HepG2 (cell line): Measurements from ENCODE around the gene TOP1. TPM values are rescaled to one million over a fixed set of nuclear protein-coding genes. Genes with fewer than 3 reads are reported as not detected.

Experiments used
- ATAC-seq: fragments of 200-7000 bp; cut with Tn5 transposase; 3 replicates; pipeline ENCODE4 v1.9.1; 2020; ENCODE audit warnings: mild to moderate bottlenecking, moderate library complexity
- BruUV-seq: library from RNA; stranded (reverse); fragments of 400-500 nt; replicated peaks from 2 replicates; lab custom pipeline; 2021; lab: Mats Ljungman, UMichigan
- CTCF ChIA-PET: fragments of 300-600 bp; formaldehyde crosslinking; extraction: SDS; loops from one replicate; lab custom pipeline; 2021; ENCODE audit warnings: low total read pairs, inconsistent platforms, low intra/inter-chr PET ratio; lab: Yijun Ruan, JAX
- POLR2A ChIA-PET: fragments of 350-600 bp; sonication (Branson Sonifier 250); formaldehyde crosslinking; loops from one replicate; lab custom pipeline; 2020; ENCODE audit warnings: antibody characterized with exemption, inconsistent platforms; lab: Yijun Ruan, JAX
- DNase-seq: peaks from one replicate; pipeline ENCODE4 v3.0.0-alpha.2; 2015; ENCODE audit warnings: low spot score
- FAIRE-seq: peaks from 3 replicates; lab custom pipeline; 2011; peaks lifted over from hg19 to GRCh38; lab: Jason Lieb, UNC
- H2AFZ ChIP-seq: one replicate; pipeline ENCODE4 v1.6.1; 2011; ENCODE audit warnings: low read length, inconsistent platforms
- H3K27ac ChIP-seq: fragments of 300-600 bp; 3 replicates; pipeline ENCODE4 v1.8.0; 2011; ENCODE audit warnings: mixed run types, mild to moderate bottlenecking, mixed read lengths, low read length, inconsistent platforms; ENCODE audit not compliant: insufficient read depth; ENCODE audit errors: extremely low read length
- H3K27me3 ChIP-seq, 2 experiments: fragments of 200-600 bp in 1 of 2; 2 replicates in 1 of 2; 3 replicates in 1 of 2; pipeline versions ENCODE4 v1.6.0 to v1.8.0; 2011; ENCODE audit warnings: low read length in 2 of 2, mild to moderate bottlenecking in 2 of 2, moderate library complexity in 2 of 2, inconsistent platforms in 1 of 2; ENCODE audit not compliant: insufficient read depth in 2 of 2, control insufficient read depth in 1 of 2
- H3K36me3 ChIP-seq, 2 experiments: fragments of 200-600 bp in 1 of 2; replicated peaks in 1 of 2; 2 replicates in 1 of 2; 3 replicates in 1 of 2; pipeline versions ENCODE4 v1.5.1 to v1.8.0; 2011; ENCODE audit warnings: low read length in 2 of 2, inconsistent platforms in 1 of 2; ENCODE audit not compliant: insufficient read depth in 2 of 2, control insufficient read depth in 1 of 2
- H3K4me1 ChIP-seq: 2 replicates; pipeline ENCODE4 v1.5.1; 2012; ENCODE audit warnings: low read length, inconsistent platforms; ENCODE audit not compliant: insufficient read depth
- H3K4me2 ChIP-seq: 2 replicates; pipeline ENCODE4 v1.6.0; 2011; ENCODE audit warnings: low read depth, low read length, inconsistent platforms
- H3K4me3 ChIP-seq, 3 experiments: fragments of 200-600 bp in 1 of 3; sonication (generic), shearing (Covaris generic) in 1 of 3; replicated peaks in 1 of 3; 2 replicates each; pipeline ENCODE4 v1.5.1; 2011 to 2016; ENCODE audit warnings: low read length in 3 of 3, inconsistent platforms in 2 of 3, low read depth in 2 of 3, mild to moderate bottlenecking in 2 of 3, control low read depth in 1 of 3, mixed read lengths in 1 of 3; ENCODE audit not compliant: insufficient read depth in 1 of 3
- H3K79me2 ChIP-seq: one replicate; pipeline ENCODE4 v1.6.1; 2011; ENCODE audit warnings: low read length, inconsistent platforms; ENCODE audit not compliant: insufficient read depth
- H3K9ac ChIP-seq: 2 replicates; pipeline ENCODE4 v1.6.0; 2011; ENCODE audit warnings: mild to moderate bottlenecking, low read depth, low read length, inconsistent platforms; ENCODE audit not compliant: insufficient read depth
- H3K9me3 ChIP-seq: 2 replicates; pipeline ENCODE4 v1.5.1; 2012; ENCODE audit warnings: mild to moderate bottlenecking, low read length
- H4K20me1 ChIP-seq: 2 replicates; pipeline ENCODE4 v1.6.0; 2011; ENCODE audit warnings: inconsistent platforms, mild to moderate bottlenecking, low read length, moderate library complexity; ENCODE audit not compliant: insufficient read depth
- AKAP8 ChIP-seq: sonication (generic); formaldehyde crosslinking; IDR thresholded peaks from 2 replicates; pipeline ENCODE4 v1.5.1; 2020; ENCODE audit warnings: mild to moderate bottlenecking, missing genetic modification reagents
- ELF4 ChIP-seq: sonication (generic); formaldehyde crosslinking; IDR thresholded peaks from 2 replicates; pipeline ENCODE4 v1.5.0; 2020; ENCODE audit warnings: missing genetic modification reagents, mild to moderate bottlenecking, moderate library complexity, borderline replicate concordance
- MIER3 ChIP-seq: IDR thresholded peaks from 2 replicates; pipeline ENCODE4 v1.6.1; 2016; ENCODE audit warnings: missing compliant biosample characterization, borderline replicate concordance
- RAD21 ChIP-seq: fragments of 450-650 bp; formaldehyde crosslinking; IDR thresholded peaks from 2 replicates; pipeline ENCODE4 v1.5.0; 2020; ENCODE audit warnings: mild to moderate bottlenecking
- RBM22 ChIP-seq: fragments of 200-400 bp; formaldehyde crosslinking; optimal IDR thresholded peaks from 2 replicates; pipeline ENCODE3; 2017; ENCODE audit warnings: mild to moderate bottlenecking, low read length, moderate library complexity
- ZNF333 ChIP-seq: sonication (generic); formaldehyde crosslinking; IDR thresholded peaks from 2 replicates; pipeline ENCODE4 v1.4.0; 2020; ENCODE audit warnings: mild to moderate bottlenecking, missing genetic modification reagents, borderline replicate concordance
- WGBS: methylation state at CpG from one replicate; pipeline ENCODE4 v1.1.6; 2017; ENCODE audit warnings: low lambda C conversion rate; 5-methylcytosine and 5-hydroxymethylcytosine counted together
- in situ Hi-C: cut with HindIII; loops from 2 replicates; pipeline ENCODE4 v1.10.0; 2017; ENCODE audit warnings: low pct_unique_long_range_greater_than_20kb; ENCODE audit not compliant: extremely low pct_ligation_motif_present
- intact Hi-C: fragments of 100-400 bp; cut with micrococcal nuclease; formaldehyde crosslinking; loops from one replicate; pipeline ENCODE4 v1.10.0; 2022; ENCODE audit not compliant: unreplicated experiment
- polyA plus RNA-seq, 8 experiments: library from polyadenylated mRNA; depleted of rRNA in 3 of 8; stranded (reverse) in 7 of 8; unstranded in 1 of 8; fragments of >200 nt; fragmentation: Illumina TruSeq in 4 of 8; extraction: Trizol in 4 of 8; gene quantifications; 2 replicates each; pipeline versions ENCODE4 v1.2.1 to v1.2.3, GENCODE V29; 2011 to 2016; ENCODE audit warnings: low read depth in 4 of 8, missing spikeins in 1 of 8, mixed read lengths in 1 of 8; ENCODE audit not compliant: insufficient read depth in 1 of 8
- total RNA-seq, 5 experiments: library from RNA; depleted of rRNA; stranded (reverse); fragments of >200 nt; fragmentation: Illumina TruSeq; extraction: Trizol; gene quantifications; 2 replicates each; pipeline ENCODE4 v1.2.3, GENCODE V29; 2016; ENCODE audit warnings: low read depth in 1 of 5

Gene TOP1
- total and polyA plus RNA-seq, 2 of the 13 experiments (the other 11 are each of a cell fraction or from before 2014, with no cell fraction given) = 10.2 to 19.4 TPM

DNA sequence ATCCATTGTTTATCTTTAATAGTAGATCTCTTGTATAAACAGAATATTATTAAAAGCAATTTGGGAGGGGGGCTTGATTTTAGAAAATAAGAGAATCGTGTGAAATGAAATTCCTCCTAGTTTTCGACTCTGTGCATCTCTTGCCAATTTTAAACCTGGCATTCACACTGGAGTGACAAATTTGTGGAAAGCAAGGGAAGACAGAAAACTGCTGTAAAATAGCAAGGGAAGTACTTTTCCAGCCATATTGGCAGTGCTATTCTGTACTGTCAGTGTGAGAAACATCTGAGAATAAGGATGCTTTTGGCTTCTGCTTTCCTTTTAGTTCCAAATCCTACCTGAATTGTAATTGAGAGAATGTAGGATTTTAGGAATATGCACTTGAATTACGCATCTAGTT is 40.2 kb downstream of the TOP1 start:
- Histone ChIP-seq H3K79me2 (peaks cover 92% of the 10 kb centered on the region), H3K9me3 (no peaks in the 10 kb centered on the region), H3K4me2 (no peak overlapping the region), H3K4me1 (peaks cover 11% of the 10 kb centered on the region; the same call in 1 of the 2 replicates), H2AFZ (no peak overlapping the region), H4K20me1 (peaks cover 4% of the 10 kb centered on the region; the same call in 1 of the 2 replicates), H3K9ac (no peak overlapping the region), H3K27ac (no peak overlapping the region), H3K4me3 (no peak overlapping the region), H3K36me3 (peaks cover 14 to 59% of the 10 kb centered on the region in 2 experiments), H3K27me3 (no peaks in the 10 kb centered on the region)
- in situ Hi-C loops = no loop called here
- DNase-seq = no peak
- intact Hi-C loops = no loop called here
- CTCF ChIA-PET = no interaction called here
- no peak for FAIRE-seq
- no TSS peak for BruUV-seq
- POLR2A ChIA-PET = no interaction called here
- ATAC-seq = no peak
- no peak for TF ChIP-seq ZNF333 (CRISPR knock-in tag)
- TF ChIP-seq AKAP8 = no peak
- TF ChIP-seq ELF4 = no peak
- TF ChIP-seq MIER3 = no peak
- WGBS = 95% methylated on average over 3 of the region's 3 CpGs

DNA sequence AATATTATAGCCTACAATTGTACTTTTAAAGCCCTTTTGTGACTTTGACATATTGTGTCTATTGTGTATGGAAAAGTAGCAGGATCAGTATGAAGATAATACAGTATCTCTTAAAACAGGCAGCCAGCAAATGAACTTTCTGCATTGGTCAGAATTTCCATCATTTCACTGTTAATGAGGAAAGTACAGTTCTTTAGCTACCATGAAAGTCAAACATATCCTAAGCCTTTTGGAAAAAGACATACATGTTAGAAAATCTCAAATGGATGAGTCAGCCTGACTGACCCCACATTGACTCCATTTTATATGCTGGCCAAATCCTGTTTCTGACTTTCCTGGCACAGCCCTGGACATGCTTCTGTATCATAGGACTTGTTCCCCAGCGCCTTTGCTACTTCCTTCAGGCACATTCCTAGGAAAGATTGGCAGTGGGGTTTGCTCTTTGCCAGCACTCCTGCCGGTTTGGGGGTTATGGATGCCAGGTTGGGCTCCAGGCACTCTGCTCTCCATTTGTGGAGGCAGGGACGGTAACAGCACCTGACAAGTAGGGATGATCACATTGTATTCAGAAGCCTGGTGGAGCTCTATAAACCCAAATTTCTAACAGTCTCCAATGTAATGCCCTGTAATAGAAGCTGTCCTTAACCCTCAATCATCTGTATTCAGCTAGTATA is 43.7 kb downstream of the TOP1 start:
- 96% methylated on average over 3 of the region's 3 CpGs for WGBS

More for the DNA sequence above, 43.7 kb downstream of the TOP1 start:
- Histone ChIP-seq H3K9ac (no peak overlapping the region), H3K4me1 (peaks cover 11% of the 10 kb centered on the region; the same call in 1 of the 2 replicates), H3K4me2 (no peak overlapping the region), H4K20me1 (peaks cover 14% of the 10 kb centered on the region), H2AFZ (no peak overlapping the region), H3K36me3 (peaks cover 20 to 66% of the 10 kb centered on the region in 2 experiments), H3K4me3 (no peak overlapping the region), H3K79me2 (peaks cover 85% of the 10 kb centered on the region), H3K9me3 (no peaks in the 10 kb centered on the region), H3K27me3 (no peaks in the 10 kb centered on the region), H3K27ac (no peak overlapping the region)
- no peak for FAIRE-seq
- TF ChIP-seq RBM22 (peak; percentile 86), RAD21 (CRISPR knock-in tag) (no peak)
- in situ Hi-C loops (no loop called here), intact Hi-C loops (no loop called here)
- ChIA-PET POLR2A (no interaction called here), CTCF (no interaction called here)
- BruUV-seq = no TSS peak
- peak; percentile 28; the same call in 2 of the 3 replicates for ATAC-seq
- DNase-seq = no peak
